Upper lobe of left lung (tissue), 6 donors: Measurements from ENCODE around the gene LRRC7. TPM values are rescaled to one million over a fixed set of nuclear protein-coding genes. Genes with fewer than 3 reads are reported as not detected.
"Not testable (repeated sequence)": the region's sequence is repeated elsewhere in the genome, so short reads cannot be mapped to it uniquely, and the experiment has no call there.

ENCODE experiments used
- ATAC-seq, 2 donors: fragments of 200-7000 bp; cut with Tn5 transposase; one replicate each; pipeline ENCODE4 v1.9.1; 2022; ENCODE audit warnings: mild to moderate bottlenecking in 2 of 2, moderate library complexity in 2 of 2; ENCODE audit not compliant: low FRiP score in 2 of 2
- DNase-seq, 2 donors: peaks; one replicate each; pipeline ENCODE4 v3.0.0-alpha.2; 2019 to 2020
- H3K27ac ChIP-seq, 4 donors: fragments of 200-600 bp; sonication (generic); one replicate each; pipeline ENCODE4 v1.5.1; 2016 to 2019
- H3K27me3 ChIP-seq, 4 donors: fragments of 200-600 bp; sonication (generic); one replicate each; pipeline ENCODE4 v1.5.1; 2017 to 2019
- H3K36me3 ChIP-seq, 4 donors: fragments of 200-600 bp; sonication (generic); one replicate each; pipeline ENCODE4 v1.5.1; 2016 to 2019
- H3K4me1 ChIP-seq, 4 donors: fragments of 200-600 bp; sonication (generic); one replicate each; pipeline ENCODE4 v1.5.1; 2018 to 2019
- H3K4me3 ChIP-seq, 4 donors: fragments of 200-600 bp; sonication (generic); one replicate each; pipeline ENCODE4 v1.5.1; 2017 to 2019; ENCODE audit warnings: mild to moderate bottlenecking in 2 of 4, moderate library complexity in 1 of 4
- H3K9me3 ChIP-seq, 4 donors: fragments of 200-600 bp; sonication (generic); one replicate each; pipeline ENCODE4 v1.5.1; 2018 to 2019
- CTCF ChIP-seq, 6 experiments: fragments of 450-650 bp in 4 of 6; fragments of 200-600 bp in 2 of 6; sonication (generic) in 2 of 6; IDR thresholded peaks; one replicate each; pipeline ENCODE4 v1.5.1; 2016 to 2019; ENCODE audit warnings: antibody characterized with exemption in 6 of 6
- EP300 ChIP-seq, 4 donors: sonication (generic); formaldehyde crosslinking; IDR thresholded peaks; one replicate each; pipeline ENCODE4 v1.5.1; 2017; ENCODE audit warnings: antibody characterized with exemption in 4 of 4, control low read depth in 2 of 4
- POLR2A ChIP-seq, 4 donors: fragments of 450-650 bp; IDR thresholded peaks; one replicate each; pipeline ENCODE4 v1.5.1; 2016 to 2017; ENCODE audit warnings: antibody characterized with exemption in 4 of 4, mild to moderate bottlenecking in 2 of 4
- POLR2AphosphoS5 ChIP-seq, 2 donors: sonication (generic); formaldehyde crosslinking; IDR thresholded peaks; one replicate each; pipeline ENCODE4 v1.5.1; 2017; ENCODE audit warnings: antibody characterized with exemption in 2 of 2
- WGBS, 2 donors: methylation state at CpG; one replicate each; pipeline ENCODE4 v1.1.5; 2017 to 2018; 5-methylcytosine and 5-hydroxymethylcytosine counted together
- total RNA-seq, 6 donors: library from RNA; depleted of rRNA in 4 of 6; stranded (reverse); fragments of >200 nt in 4 of 6; gene quantifications; one replicate each; pipeline versions ENCODE4 v1.1.0 to v1.2.1, GENCODE V29; 2016 to 2021
- donor health status: DM: no; HTN: no; CAD: no; lungs with moderate emphysema.
- donor health status: DM: no; HTN: yes; CAD: no; lungs with severe emphysema.

The LRRC7 gene
- total RNA-seq, 6 donors from 2014 or later: not detected

- Histone ChIP-seq H3K4me3 (no peak overlapping the region), H3K9me3 (no peaks in the 10 kb centered on the region), H3K36me3 (no peaks in the 10 kb centered on the region), H3K27me3 (no peaks in the 10 kb centered on the region), H3K4me1 (no peaks in the 10 kb centered on the region), H3K27ac (no peak overlapping the region)
- DNase-seq (no peak), ATAC-seq (no peak)
- no peak for TF ChIP-seq POLR2AphosphoS5 (IDR thresholded peaks at IDR 0.05)
- no peak for TF ChIP-seq CTCF (IDR thresholded peaks at IDR 0.05)
- no peak for TF ChIP-seq EP300 (IDR thresholded peaks at IDR 0.05)
- no peak for TF ChIP-seq POLR2A (IDR thresholded peaks at IDR 0.05)
- 82 to 89% methylated on average over 3 of the region's 3 CpGs for WGBS, 2 donors
Observed at GRCh38 chr1:69943030-69943429, 375.3 kb downstream of the LRRC7 start.

DNA sequence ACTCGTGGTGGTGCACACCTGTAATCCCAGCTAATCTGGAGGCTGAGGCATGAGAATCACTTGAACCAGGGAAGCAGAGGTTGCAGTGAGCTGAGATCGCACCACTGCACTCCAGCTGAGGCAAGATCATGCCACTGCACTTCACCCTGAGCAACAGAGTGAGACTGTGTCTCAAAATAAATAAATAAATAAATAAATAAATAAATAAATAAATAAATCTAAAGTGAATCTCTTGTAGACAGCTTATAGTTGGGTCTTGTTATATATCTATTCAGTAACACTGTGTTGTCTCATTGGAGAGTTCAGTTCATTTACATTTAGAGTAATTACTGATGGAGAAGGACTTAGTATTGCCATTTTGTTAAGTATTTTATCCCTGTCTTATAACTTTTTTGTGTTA, 379.2 kb downstream of the LRRC7 start:
- ATAC-seq (no peak), DNase-seq (no peak)
- Histone ChIP-seq H3K27ac (no peak overlapping the region), H3K4me1 (no peaks in the 10 kb centered on the region), H3K36me3 (no peaks in the 10 kb centered on the region), H3K4me3 (no peak overlapping the region), H3K27me3 (no peaks in the 10 kb centered on the region), H3K9me3 (no peaks in the 10 kb centered on the region)
- TF ChIP-seq POLR2A (IDR thresholded peaks at IDR 0.05): no peak
- TF ChIP-seq EP300 (IDR thresholded peaks at IDR 0.05): no peak
- no peak for TF ChIP-seq CTCF (IDR thresholded peaks at IDR 0.05)
- WGBS, 2 donors: 75 to 100% methylated on average over 1 to 2 of the region's 2 CpGs

- ATAC-seq (no peak), DNase-seq (no peak)
- Histone ChIP-seq H3K27ac (no peak overlapping the region), H3K9me3 (no peaks in the 10 kb centered on the region), H3K36me3 (no peaks in the 10 kb centered on the region), H3K4me3 (no peak overlapping the region), H3K27me3 (no peaks in the 10 kb centered on the region), H3K4me1 (no peaks in the 10 kb centered on the region)
- 88 to 97% methylated on average over 3 of the region's 3 CpGs for whole genome bisulfite sequencing, 2 donors
- TF ChIP-seq POLR2A (IDR thresholded peaks at IDR 0.05): no peak
- TF ChIP-seq CTCF (IDR thresholded peaks at IDR 0.05): no peak
- TF ChIP-seq EP300 (IDR thresholded peaks at IDR 0.05): no peak
- no peak for TF ChIP-seq POLR2AphosphoS5 (IDR thresholded peaks at IDR 0.05)
Observed at GRCh38 chr1:69947837-69948236, 380.1 kb downstream of the LRRC7 start.

GRCh38 chr1:69952676-69953075, 385.0 kb downstream of the LRRC7 start:
- no peaks in the 10 kb centered on the region for H3K27me3 ChIP-seq
- no peaks in the 10 kb centered on the region for H3K4me1 ChIP-seq
- DNase-seq: no peak
- H3K27ac ChIP-seq: no peak overlapping the region
- no peak overlapping the region for H3K4me3 ChIP-seq
- H3K36me3 ChIP-seq: no peaks in the 10 kb centered on the region
- no peak for TF ChIP-seq EP300 (IDR thresholded peaks at IDR 0.05)
- no peak for TF ChIP-seq CTCF (IDR thresholded peaks at IDR 0.05)
- no peak for TF ChIP-seq POLR2A (IDR thresholded peaks at IDR 0.05)
- TF ChIP-seq POLR2AphosphoS5 (IDR thresholded peaks at IDR 0.05): no peak
- ATAC-seq: no peak
- no peaks in the 10 kb centered on the region for H3K9me3 ChIP-seq
- 89 to 90% methylated on average over 1 of the region's 1 CpG for WGBS, 2 donors

- H3K4me3 ChIP-seq, H3K27me3 ChIP-seq, H3K4me1 ChIP-seq, H3K27ac ChIP-seq, ATAC-seq, H3K36me3 ChIP-seq, DNase-seq, H3K9me3 ChIP-seq: not testable (repeated sequence)
- 85 to 98% methylated on average over 2 of the region's 2 CpGs for WGBS, 2 donors
Observed at GRCh38 chr1:69962452-69962851, 394.7 kb downstream of the LRRC7 start.
